ENCODE results near the gene LRRC2. TPM values are rescaled to one million over a fixed set of nuclear protein-coding genes. Genes with fewer than 3 reads are reported as not detected.
"Not testable (repeated sequence)": the region's sequence is repeated elsewhere in the genome, so short reads cannot be mapped to it uniquely, and the experiment has no call there.

The LRRC2 gene
- total RNA-seq, 3 donors from 2014 or later, result 0.03 to 0.13 (median 0.03) TPM

- Mint-ChIP-seq H3K36me3 (ENCODE audit: insufficient read depth) (no peaks in the 10 kb centered on the region), H3K27me3 (ENCODE audit: low read depth) (no peaks in the 10 kb centered on the region), H3K4me1 (ENCODE audit: low read depth) (peaks cover 61% of the 10 kb centered on the region), H3K9me3 (no peaks in the 10 kb centered on the region), H3K4me3 (peak overlapping the region; percentile 66)
- ATAC-seq (no peak), DNase-seq (no peak)
Measured at GRCh38 chr3:46537779-46538178, 28.3 kb downstream of the LRRC2 start.

DNA sequence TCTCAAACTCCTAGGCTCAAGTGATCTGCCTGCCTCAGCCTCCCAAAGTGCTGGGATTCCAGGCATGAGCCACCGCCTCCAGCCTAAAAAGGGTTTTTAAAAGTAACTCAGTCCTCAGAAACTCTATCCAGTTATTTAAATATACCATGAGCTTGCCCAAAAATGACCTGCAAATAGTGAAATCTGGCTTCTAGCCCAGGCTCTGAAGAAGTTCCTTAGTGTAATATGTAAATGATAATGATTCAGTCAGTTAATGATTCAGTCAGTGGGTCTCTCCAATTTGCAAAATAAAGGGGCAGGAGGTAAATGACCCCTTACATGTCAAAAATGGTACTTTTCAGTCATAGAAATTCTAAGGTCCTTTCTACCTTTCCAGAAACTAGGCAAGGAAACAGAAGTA lies 28.8 kb downstream of the LRRC2 start:
- peaks cover 58% of the 10 kb centered on the region for H3K4me1 Mint-ChIP-seq (ENCODE audit: low read depth)
- no peak for ATAC-seq

DNA sequence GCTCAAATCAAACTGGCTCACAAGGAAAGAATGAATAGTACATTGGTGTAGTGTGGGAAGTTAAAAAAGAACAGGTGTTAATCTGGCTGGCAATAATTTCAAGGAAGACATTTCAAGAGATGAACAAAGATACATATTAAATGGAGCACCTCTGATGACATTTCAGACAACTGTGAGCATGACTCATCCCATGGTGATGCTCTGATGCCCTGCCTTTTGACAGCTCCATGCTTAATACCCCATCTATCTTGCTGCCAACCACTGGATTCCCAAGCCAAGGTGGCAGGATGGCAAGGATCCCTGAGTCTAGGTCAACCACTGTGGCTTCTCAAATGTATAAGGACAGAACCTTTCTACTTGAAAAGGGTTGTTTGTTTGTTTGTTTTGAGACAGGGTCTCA lies 29.3 kb downstream of the LRRC2 start:
- ATAC-seq, result no peak
- H3K9me3 Mint-ChIP-seq, result no peaks in the 10 kb centered on the region
- H3K27me3 Mint-ChIP-seq (ENCODE audit: low read depth), result no peaks in the 10 kb centered on the region
- peaks cover 53% of the 10 kb centered on the region for H3K4me1 Mint-ChIP-seq (ENCODE audit: low read depth)
- H3K36me3 Mint-ChIP-seq (ENCODE audit: insufficient read depth), result no peaks in the 10 kb centered on the region
- no peak for DNase-seq
- no peak overlapping the region for H3K4me3 Mint-ChIP-seq

More for the DNA sequence above, 28.8 kb downstream of the LRRC2 start:
- no peak overlapping the region for H3K4me3 Mint-ChIP-seq
- H3K9me3 Mint-ChIP-seq, result no peaks in the 10 kb centered on the region
- DNase-seq, result no peak
- no peaks in the 10 kb centered on the region for H3K36me3 Mint-ChIP-seq (ENCODE audit: insufficient read depth)
- no peaks in the 10 kb centered on the region for H3K27me3 Mint-ChIP-seq (ENCODE audit: low read depth)

- H3K9me3 Mint-ChIP-seq, result no peaks in the 10 kb centered on the region
- peaks cover 51% of the 10 kb centered on the region for H3K4me1 Mint-ChIP-seq (ENCODE audit: low read depth)
- ATAC-seq (no peak), DNase-seq (no peak)
- H3K4me3 Mint-ChIP-seq, result no peak overlapping the region
- H3K27me3 Mint-ChIP-seq (ENCODE audit: low read depth), result no peaks in the 10 kb centered on the region
- no peaks in the 10 kb centered on the region for H3K36me3 Mint-ChIP-seq (ENCODE audit: insufficient read depth)
Measured at GRCh38 chr3:46535746-46536145, 30.4 kb downstream of the LRRC2 start.

DNA sequence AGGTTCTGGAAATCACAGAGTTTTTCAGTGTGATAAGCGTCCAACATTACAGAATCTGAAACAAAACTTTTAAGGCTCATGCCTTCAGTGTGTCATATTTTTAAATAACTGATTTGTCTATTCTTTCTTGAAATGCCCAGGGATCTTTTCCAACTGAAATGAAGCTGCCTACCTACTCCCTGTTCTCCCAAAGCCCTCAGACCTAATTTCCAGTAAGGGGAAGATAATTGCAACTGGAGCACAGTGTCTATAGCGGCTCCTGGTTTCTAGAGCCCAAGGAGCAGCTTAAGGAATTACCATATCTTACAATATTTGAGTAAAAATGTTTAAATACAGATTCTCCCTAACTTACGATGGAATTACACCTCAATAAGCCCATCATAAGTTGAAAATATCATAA lies 33.0 kb downstream of the LRRC2 start:
- no peak overlapping the region for H3K4me3 Mint-ChIP-seq
- no peaks in the 10 kb centered on the region for H3K36me3 Mint-ChIP-seq (ENCODE audit: insufficient read depth)
- ATAC-seq (no peak), DNase-seq (no peak)
- H3K27me3 Mint-ChIP-seq (ENCODE audit: low read depth), result peaks cover 3% of the 10 kb centered on the region
- H3K9me3 Mint-ChIP-seq, result no peaks in the 10 kb centered on the region
- H3K4me1 Mint-ChIP-seq (ENCODE audit: low read depth), result peaks cover 25% of the 10 kb centered on the region

GRCh38 chr3:46527239-46527638 lies 38.9 kb downstream of the LRRC2 start:
- DNase-seq (no peak), ATAC-seq (no peak)
- peaks cover 3% of the 10 kb centered on the region for H3K27me3 Mint-ChIP-seq (ENCODE audit: low read depth)
- H3K4me1 Mint-ChIP-seq (ENCODE audit: low read depth), result no peaks in the 10 kb centered on the region
- H3K4me3 Mint-ChIP-seq, result no peak overlapping the region
- H3K9me3 Mint-ChIP-seq, result no peaks in the 10 kb centered on the region
- no peaks in the 10 kb centered on the region for H3K36me3 Mint-ChIP-seq (ENCODE audit: insufficient read depth)

GRCh38 chr3:46524832-46525231 lies 41.3 kb downstream of the LRRC2 start:
- Mint-ChIP-seq H3K9me3 (no peaks in the 10 kb centered on the region), H3K36me3 (ENCODE audit: insufficient read depth) (no peaks in the 10 kb centered on the region), H3K4me3 (no peak overlapping the region), H3K27me3 (ENCODE audit: low read depth) (no peaks in the 10 kb centered on the region), H3K4me1 (ENCODE audit: low read depth) (no peaks in the 10 kb centered on the region)
- no peak for DNase-seq
- no peak for ATAC-seq

- H3K4me1 Mint-ChIP-seq (ENCODE audit: low read depth), result no peaks in the 10 kb centered on the region
- H3K4me3 Mint-ChIP-seq, result no peak overlapping the region
- H3K9me3 Mint-ChIP-seq, result no peaks in the 10 kb centered on the region
- ATAC-seq (no peak), DNase-seq (no peak)
- H3K27me3 Mint-ChIP-seq (ENCODE audit: low read depth), result no peaks in the 10 kb centered on the region
- H3K36me3 Mint-ChIP-seq (ENCODE audit: insufficient read depth), result no peaks in the 10 kb centered on the region
Measured at GRCh38 chr3:46524008-46524407, 42.1 kb downstream of the LRRC2 start.

DNA sequence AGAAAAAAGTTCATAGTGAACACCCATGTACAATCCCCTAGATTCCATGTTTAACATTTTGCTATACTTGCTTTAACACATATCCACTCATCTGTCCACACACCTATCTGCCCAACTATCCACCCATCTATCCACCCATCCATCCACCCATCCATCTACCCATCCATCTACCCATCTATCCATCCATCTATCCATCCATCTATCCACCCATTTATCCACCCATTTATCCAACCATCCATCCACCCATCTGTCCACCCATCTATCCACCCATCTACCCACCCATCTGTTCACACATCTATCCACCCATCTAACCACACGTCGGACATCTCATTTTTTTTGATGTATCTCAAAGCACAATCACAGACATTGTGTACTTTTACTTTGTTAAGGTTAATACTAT lies 42.5 kb downstream of the LRRC2 start:
- no peaks in the 10 kb centered on the region for H3K4me1 Mint-ChIP-seq (ENCODE audit: low read depth)
- ATAC-seq (no peak), DNase-seq (no peak)
- no peaks in the 10 kb centered on the region for H3K9me3 Mint-ChIP-seq
- no peak overlapping the region for H3K4me3 Mint-ChIP-seq
- no peaks in the 10 kb centered on the region for H3K27me3 Mint-ChIP-seq (ENCODE audit: low read depth)
- no peaks in the 10 kb centered on the region for H3K36me3 Mint-ChIP-seq (ENCODE audit: insufficient read depth)

GRCh38 chr3:46522201-46522600 lies 43.9 kb downstream of the LRRC2 start:
- DNase-seq; ATAC-seq; H3K27me3 Mint-ChIP-seq (ENCODE audit: low read depth); H3K9me3 Mint-ChIP-seq; H3K4me3 Mint-ChIP-seq; H3K4me1 Mint-ChIP-seq (ENCODE audit: low read depth); H3K36me3 Mint-ChIP-seq (ENCODE audit: insufficient read depth): not testable (repeated sequence)

- Mint-ChIP-seq H3K4me1 (ENCODE audit: low read depth) (no peaks in the 10 kb centered on the region), H3K27me3 (ENCODE audit: low read depth) (no peaks in the 10 kb centered on the region), H3K4me3 (no peak overlapping the region), H3K36me3 (ENCODE audit: insufficient read depth) (no peaks in the 10 kb centered on the region), H3K9me3 (no peaks in the 10 kb centered on the region)
- ATAC-seq, result no peak
- DNase-seq, result no peak
Measured at GRCh38 chr3:46521096-46521495, 45.0 kb downstream of the LRRC2 start.

- no peaks in the 10 kb centered on the region for H3K9me3 Mint-ChIP-seq
- H3K36me3 Mint-ChIP-seq (ENCODE audit: insufficient read depth), result no peaks in the 10 kb centered on the region
- ATAC-seq (no peak), DNase-seq (no peak)
- no peaks in the 10 kb centered on the region for H3K4me1 Mint-ChIP-seq (ENCODE audit: low read depth)
- no peaks in the 10 kb centered on the region for H3K27me3 Mint-ChIP-seq (ENCODE audit: low read depth)
- no peak overlapping the region for H3K4me3 Mint-ChIP-seq
Measured at GRCh38 chr3:46520531-46520930, 45.6 kb downstream of the LRRC2 start.

DNA sequence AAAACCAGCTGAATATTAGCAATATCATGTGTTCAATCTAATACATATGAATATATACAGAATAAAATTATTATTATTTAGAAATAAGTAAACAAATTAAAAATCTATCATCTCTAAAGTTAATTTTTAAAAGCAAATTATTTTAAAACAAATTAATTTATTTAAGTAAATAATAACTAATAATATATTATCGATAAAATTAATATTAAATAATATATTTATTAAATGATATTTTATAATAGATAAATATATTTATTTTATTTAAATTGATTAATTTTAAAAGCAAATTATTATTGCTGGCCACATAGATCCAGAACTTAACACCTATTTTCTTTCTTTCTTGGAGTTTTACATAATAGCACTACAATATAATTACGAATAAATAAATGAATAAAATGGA lies 46.1 kb downstream of the LRRC2 start:
- no peaks in the 10 kb centered on the region for H3K27me3 Mint-ChIP-seq (ENCODE audit: low read depth)
- DNase-seq (no peak), ATAC-seq (no peak)
- H3K4me3 Mint-ChIP-seq, result no peak overlapping the region
- no peaks in the 10 kb centered on the region for H3K4me1 Mint-ChIP-seq (ENCODE audit: low read depth)
- H3K36me3 Mint-ChIP-seq (ENCODE audit: insufficient read depth), result no peaks in the 10 kb centered on the region
- no peaks in the 10 kb centered on the region for H3K9me3 Mint-ChIP-seq

- H3K27me3 Mint-ChIP-seq (ENCODE audit: low read depth), result no peaks in the 10 kb centered on the region
- H3K4me1 Mint-ChIP-seq (ENCODE audit: low read depth), result no peaks in the 10 kb centered on the region
- H3K4me3 Mint-ChIP-seq, result no peak overlapping the region
- no peaks in the 10 kb centered on the region for H3K36me3 Mint-ChIP-seq (ENCODE audit: insufficient read depth)
- ATAC-seq (no peak), DNase-seq (no peak)
- H3K9me3 Mint-ChIP-seq, result no peaks in the 10 kb centered on the region
Measured at GRCh38 chr3:46517784-46518181, 48.3 kb downstream of the LRRC2 start.

GRCh38 chr3:46517016-46517783 lies 48.9 kb downstream of the LRRC2 start:
- Mint-ChIP-seq H3K27me3 (ENCODE audit: low read depth) (no peaks in the 10 kb centered on the region), H3K4me3 (no peak overlapping the region), H3K4me1 (ENCODE audit: low read depth) (no peaks in the 10 kb centered on the region), H3K9me3 (no peaks in the 10 kb centered on the region), H3K36me3 (ENCODE audit: insufficient read depth) (no peaks in the 10 kb centered on the region)
- no peak for DNase-seq
- peak in 1 of 2 donors; percentile 35 for ATAC-seq
